C1 segment of cervical spinal cord (tissue), 14 donors: ENCODE results near the gene KSR1.
"Not testable (repeated sequence)": the region's sequence is repeated elsewhere in the genome, so short reads cannot be mapped to it uniquely, and the experiment has no call there.

ENCODE experiments used
- DNase-seq, 14 donors: peaks; one replicate each; lab custom pipeline; 2025; lab: John Stamatoyannopoulos, UW

The KSR1 gene

GRCh38 chr17:27631897-27632725 lies 175.9 kb downstream of the KSR1 start:
- DNase-seq, result peak in 1 of 14 donors; percentile 40

DNA sequence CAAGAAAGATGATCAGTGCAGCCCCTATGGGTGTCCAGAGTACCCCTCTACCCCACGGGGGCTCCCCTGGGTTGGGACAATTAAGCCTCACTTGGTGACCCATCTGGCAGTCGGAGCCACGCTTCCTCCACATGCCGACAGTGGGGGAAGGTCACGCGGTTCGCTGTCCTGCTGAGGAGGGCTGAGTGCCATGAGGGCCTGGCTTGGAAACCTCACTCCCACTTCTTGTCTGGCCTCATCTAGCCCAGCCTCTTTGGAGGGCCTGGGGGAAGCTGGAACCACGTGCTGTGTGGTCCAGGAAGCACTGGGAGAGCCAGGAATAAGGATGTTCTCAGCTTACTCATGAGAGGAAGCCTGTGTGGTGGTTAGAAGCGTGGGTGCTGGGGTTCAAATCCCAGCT lies 176.5 kb downstream of the KSR1 start:
- DNase-seq, result peak in 13 of 14 donors; percentile 12 to 82 (median 70)

GRCh38 chr17:27633312-27634025 lies 177.2 kb downstream of the KSR1 start:
- peak in 8 of 14 donors; percentile 7 to 65 (median 30) for DNase-seq

GRCh38 chr17:27634026-27634335 lies 177.7 kb downstream of the KSR1 start:
- DNase-seq, result no peak

GRCh38 chr17:27634776-27635175 lies 178.5 kb downstream of the KSR1 start:
- no peak for DNase-seq

DNA sequence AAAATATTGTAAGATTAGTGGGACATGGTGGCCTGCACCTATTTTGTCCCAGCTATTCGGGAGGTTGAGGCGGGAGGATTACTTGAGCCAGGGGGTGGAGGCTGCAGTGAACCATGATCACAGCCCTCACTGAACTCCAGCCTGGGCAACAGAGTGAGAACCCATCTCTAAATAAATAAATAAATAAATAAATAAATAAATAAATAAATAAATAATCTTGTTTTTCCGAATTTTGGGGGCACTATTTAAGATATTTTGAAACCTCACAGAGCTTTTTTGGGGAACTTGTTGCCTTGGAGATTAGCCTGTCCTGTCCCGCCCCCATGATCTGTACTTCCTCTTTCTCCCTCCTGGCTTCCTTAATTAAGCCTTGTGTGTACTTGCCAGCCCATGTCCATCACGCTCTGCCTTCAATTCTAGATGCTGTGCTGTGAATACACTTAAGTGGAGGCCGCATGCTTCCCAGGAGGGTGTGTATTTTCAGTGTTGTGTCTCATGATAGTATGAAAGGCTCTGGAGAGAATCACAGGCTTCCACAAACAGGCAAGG lies 179.1 kb downstream of the KSR1 start:
- peak in 3 of 14 donors; percentile 11 to 21 (median 18) for DNase-seq

GRCh38 chr17:27636005-27636520 lies 179.8 kb downstream of the KSR1 start:
- not testable (repeated sequence) for DNase-seq

DNA sequence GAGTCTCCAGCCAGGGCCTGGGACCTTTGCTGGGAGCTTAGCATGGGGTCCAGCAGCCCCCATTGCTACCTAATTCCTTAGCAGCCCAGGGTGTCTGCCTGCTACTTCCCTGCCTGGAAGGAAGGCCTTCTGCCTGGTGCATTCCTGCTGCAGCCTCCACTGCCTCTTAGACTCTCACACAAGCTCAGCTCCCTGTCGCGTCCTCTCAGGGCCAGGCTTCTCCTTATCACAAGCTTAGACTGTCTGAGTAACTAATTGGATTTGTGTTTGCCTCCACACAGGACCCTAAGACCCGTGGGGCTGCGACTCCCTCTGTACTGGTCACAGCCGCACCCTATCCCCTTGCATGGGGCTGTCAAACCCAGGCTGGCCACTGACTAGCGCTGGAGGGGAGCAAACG lies 181.6 kb downstream of the KSR1 start:
- not testable (repeated sequence) for DNase-seq

- DNase-seq, result not testable (repeated sequence)
Measured at GRCh38 chr17:27638415-27638914, 182.2 kb downstream of the KSR1 start.

- no peak for DNase-seq
Measured at GRCh38 chr17:27640790-27641189, 184.5 kb downstream of the KSR1 start.

DNA sequence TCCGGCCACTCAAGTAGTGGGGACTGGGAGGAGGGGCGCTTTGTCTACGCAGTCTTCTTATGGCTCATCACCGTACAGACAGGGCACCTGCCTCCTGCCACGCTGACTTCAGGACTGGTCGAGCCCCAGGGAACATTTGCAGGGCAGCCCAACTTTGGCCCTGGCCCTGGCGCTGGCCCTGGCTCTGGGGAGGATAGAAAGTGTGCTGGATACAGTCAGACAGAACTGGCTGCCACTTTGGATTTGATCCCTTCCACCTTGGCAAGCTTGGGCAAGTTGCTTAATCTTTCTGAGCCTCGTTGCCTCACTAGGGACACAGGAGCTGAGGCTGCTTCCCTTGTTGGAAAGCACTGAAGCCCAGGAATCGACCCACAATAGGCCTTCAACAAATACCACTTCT lies 188.3 kb downstream of the KSR1 start:
- DNase-seq, result peak in 7 of 14 donors; percentile 5 to 68 (median 25)

DNA sequence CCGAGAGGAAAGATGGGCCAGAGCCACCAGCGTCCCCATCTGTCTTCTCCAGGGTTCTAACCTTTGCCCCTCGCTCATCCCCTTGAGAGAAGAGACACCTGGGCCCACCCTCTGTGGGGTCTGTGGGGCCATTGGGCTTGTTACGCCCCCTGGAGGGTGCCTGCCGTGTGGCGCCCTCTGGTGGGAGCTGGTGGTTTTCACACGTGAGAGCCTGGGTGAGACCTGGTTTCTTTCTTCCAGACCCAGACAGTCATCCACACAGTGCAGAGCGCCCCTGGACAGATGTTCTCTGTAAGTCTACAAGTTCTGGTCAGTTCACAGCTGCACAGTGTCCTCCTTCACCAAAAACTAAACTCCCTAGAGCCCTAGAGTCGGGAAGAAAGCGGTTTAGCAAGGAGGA lies 189.4 kb downstream of the KSR1 start:
- not testable (repeated sequence) for DNase-seq

- no peak for DNase-seq
Measured at GRCh38 chr17:27646232-27646631, 190.0 kb downstream of the KSR1 start.

GRCh38 chr17:27647765-27648164 lies 191.5 kb downstream of the KSR1 start:
- no peak for DNase-seq

DNA sequence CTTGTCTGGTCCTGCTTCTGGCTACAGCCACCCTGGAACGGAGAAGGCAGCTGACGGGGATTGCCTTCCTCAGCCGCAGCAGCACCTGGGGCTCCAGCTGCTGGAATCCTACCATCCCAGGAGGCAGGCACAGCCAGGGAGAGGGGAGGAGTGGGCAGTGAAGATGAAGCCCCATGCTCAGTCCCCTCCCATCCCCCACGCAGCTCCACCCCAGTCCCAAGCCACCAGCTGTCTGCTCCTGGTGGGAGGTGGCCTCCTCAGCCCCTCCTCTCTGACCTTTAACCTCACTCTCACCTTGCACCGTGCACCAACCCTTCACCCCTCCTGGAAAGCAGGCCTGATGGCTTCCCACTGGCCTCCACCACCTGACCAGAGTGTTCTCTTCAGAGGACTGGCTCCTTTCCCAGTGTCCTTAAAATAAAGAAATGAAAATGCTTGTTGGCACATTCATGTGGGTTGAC lies 192.9 kb downstream of the KSR1 start:
- peak in 4 of 14 donors; percentile 23 to 31 (median 26) for DNase-seq

- DNase-seq, result peak in 12 of 14 donors; percentile 2 to 66 (median 42)
Measured at GRCh38 chr17:27649929-27650328, 193.7 kb downstream of the KSR1 start.

- DNase-seq, result no peak
Measured at GRCh38 chr17:27650836-27651235, 194.6 kb downstream of the KSR1 start.

- peak in 9 of 14 donors; percentile 8 to 53 (median 26) for DNase-seq
Measured at GRCh38 chr17:27651411-27652345, 195.4 kb downstream of the KSR1 start.

DNA sequence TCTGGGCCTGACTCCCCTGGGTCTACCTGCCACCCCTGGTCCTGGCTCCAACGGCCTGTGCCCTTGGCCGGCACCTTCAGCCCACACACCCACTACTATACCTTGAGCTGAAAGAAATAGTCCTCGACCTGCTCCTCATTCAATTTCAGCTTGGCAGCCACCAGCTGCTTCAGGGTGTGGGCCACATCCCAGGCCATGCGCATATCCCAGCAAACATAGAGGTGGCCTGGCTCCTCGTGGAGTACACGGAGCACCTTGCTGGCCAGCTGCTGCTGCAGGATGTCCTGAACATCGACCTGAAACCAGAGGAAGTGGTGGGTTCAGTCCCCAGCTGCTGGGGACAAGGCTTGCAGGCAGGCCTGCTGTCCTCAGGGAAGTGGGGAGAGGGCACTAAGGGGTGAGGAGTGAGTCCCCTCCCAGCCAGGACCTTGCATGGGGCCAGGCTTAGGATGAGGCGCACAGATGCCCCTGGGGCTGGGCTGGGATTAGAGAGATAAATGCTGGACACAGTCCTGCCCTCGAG lies 197.3 kb downstream of the KSR1 start:
- DNase-seq, result not testable (repeated sequence)

DNA sequence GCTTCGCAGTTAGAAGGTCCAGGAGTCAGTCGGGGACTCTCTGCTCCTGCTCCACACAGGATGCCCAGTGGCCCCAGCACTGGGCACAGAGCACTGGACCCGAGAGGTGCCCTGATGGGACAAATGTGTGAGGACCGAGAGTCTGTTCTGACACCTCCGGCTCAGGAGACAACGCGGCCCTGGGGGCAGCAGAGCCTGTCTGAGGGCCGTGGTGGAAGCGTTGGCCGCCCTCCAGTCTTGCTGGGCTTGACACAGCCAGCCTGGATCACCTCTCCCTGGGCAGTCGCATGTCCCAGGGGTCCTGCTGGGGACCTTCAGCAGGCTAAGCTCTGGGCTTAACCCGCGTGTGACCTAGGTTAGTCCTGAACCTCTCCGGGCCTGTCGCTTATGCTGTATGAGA lies 197.9 kb downstream of the KSR1 start:
- DNase-seq, result no peak
